Measurements from ENCODE around the gene COL1A1. TPM values are rescaled to one million over a fixed set of nuclear protein-coding genes. Genes with fewer than 3 reads are reported as not detected.

Gene COL1A1
- total RNA-seq, 1 donor from 2014 or later: 10.1 TPM

GRCh38 chr17:50191359-50192143 is 9.9 kb downstream of the COL1A1 start:
- H3K27ac Mint-ChIP-seq (ENCODE audit: unreplicated experiment): no peak overlapping the region
- peaks cover 4% of the 10 kb centered on the region for H3K9me3 Mint-ChIP-seq (ENCODE audit: unreplicated experiment)
- no peaks in the 10 kb centered on the region for H3K4me1 Mint-ChIP-seq (ENCODE audit: low read depth, unreplicated experiment)
- H3K27me3 Mint-ChIP-seq (ENCODE audit: unreplicated experiment): peaks cover 13% of the 10 kb centered on the region
- H3K36me3 Mint-ChIP-seq (ENCODE audit: unreplicated experiment): no peaks in the 10 kb centered on the region
- TF ChIP-seq CTCF (IDR thresholded peaks at IDR 0.05; ENCODE audit: partially characterized antibody, unreplicated experiment): no peak
- DNase-seq: no peak
- H3K4me3 Mint-ChIP-seq (ENCODE audit: unreplicated experiment): no peak overlapping the region

- no peak for DNase-seq
- H3K4me1 Mint-ChIP-seq (ENCODE audit: low read depth, unreplicated experiment): no peaks in the 10 kb centered on the region
- TF ChIP-seq CTCF (IDR thresholded peaks at IDR 0.05; ENCODE audit: partially characterized antibody, unreplicated experiment): no peak
- H3K9me3 Mint-ChIP-seq (ENCODE audit: unreplicated experiment): peaks cover 5% of the 10 kb centered on the region
- no peaks in the 10 kb centered on the region for H3K36me3 Mint-ChIP-seq (ENCODE audit: unreplicated experiment)
- peaks cover 13% of the 10 kb centered on the region for H3K27me3 Mint-ChIP-seq (ENCODE audit: unreplicated experiment)
- no peak overlapping the region for H3K4me3 Mint-ChIP-seq (ENCODE audit: unreplicated experiment)
- H3K27ac Mint-ChIP-seq (ENCODE audit: unreplicated experiment): no peak overlapping the region
Observed at GRCh38 chr17:50190603-50191358, 10.7 kb downstream of the COL1A1 start.

GRCh38 chr17:50190293-50190602 is 11.2 kb downstream of the COL1A1 start:
- Mint-ChIP-seq H3K4me1 (ENCODE audit: low read depth, unreplicated experiment) (no peaks in the 10 kb centered on the region), H3K4me3 (ENCODE audit: unreplicated experiment) (no peak overlapping the region), H3K9me3 (ENCODE audit: unreplicated experiment) (peaks cover 5% of the 10 kb centered on the region), H3K27ac (ENCODE audit: unreplicated experiment) (no peak overlapping the region), H3K27me3 (ENCODE audit: unreplicated experiment) (peaks cover 12% of the 10 kb centered on the region), H3K36me3 (ENCODE audit: unreplicated experiment) (no peaks in the 10 kb centered on the region)
- DNase-seq: no peak
- no peak for TF ChIP-seq CTCF (IDR thresholded peaks at IDR 0.05; ENCODE audit: partially characterized antibody, unreplicated experiment)

GRCh38 chr17:50189550-50190292 is 11.7 kb downstream of the COL1A1 start:
- H3K4me1 Mint-ChIP-seq (ENCODE audit: low read depth, unreplicated experiment): no peaks in the 10 kb centered on the region
- no peak for DNase-seq
- no peak overlapping the region for H3K27ac Mint-ChIP-seq (ENCODE audit: unreplicated experiment)
- H3K36me3 Mint-ChIP-seq (ENCODE audit: unreplicated experiment): no peaks in the 10 kb centered on the region
- H3K9me3 Mint-ChIP-seq (ENCODE audit: unreplicated experiment): peaks cover 5% of the 10 kb centered on the region
- TF ChIP-seq CTCF (IDR thresholded peaks at IDR 0.05; ENCODE audit: partially characterized antibody, unreplicated experiment): no peak
- no peak overlapping the region for H3K4me3 Mint-ChIP-seq (ENCODE audit: unreplicated experiment)
- H3K27me3 Mint-ChIP-seq (ENCODE audit: unreplicated experiment): peaks cover 12% of the 10 kb centered on the region
